Measurements from ENCODE around the gene TMEM215.

TMEM215 gene, protein sequence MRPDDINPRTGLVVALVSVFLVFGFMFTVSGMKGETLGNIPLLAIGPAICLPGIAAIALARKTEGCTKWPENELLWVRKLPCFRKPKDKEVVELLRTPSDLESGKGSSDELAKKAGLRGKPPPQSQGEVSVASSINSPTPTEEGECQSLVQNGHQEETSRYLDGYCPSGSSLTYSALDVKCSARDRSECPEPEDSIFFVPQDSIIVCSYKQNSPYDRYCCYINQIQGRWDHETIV

DNA sequence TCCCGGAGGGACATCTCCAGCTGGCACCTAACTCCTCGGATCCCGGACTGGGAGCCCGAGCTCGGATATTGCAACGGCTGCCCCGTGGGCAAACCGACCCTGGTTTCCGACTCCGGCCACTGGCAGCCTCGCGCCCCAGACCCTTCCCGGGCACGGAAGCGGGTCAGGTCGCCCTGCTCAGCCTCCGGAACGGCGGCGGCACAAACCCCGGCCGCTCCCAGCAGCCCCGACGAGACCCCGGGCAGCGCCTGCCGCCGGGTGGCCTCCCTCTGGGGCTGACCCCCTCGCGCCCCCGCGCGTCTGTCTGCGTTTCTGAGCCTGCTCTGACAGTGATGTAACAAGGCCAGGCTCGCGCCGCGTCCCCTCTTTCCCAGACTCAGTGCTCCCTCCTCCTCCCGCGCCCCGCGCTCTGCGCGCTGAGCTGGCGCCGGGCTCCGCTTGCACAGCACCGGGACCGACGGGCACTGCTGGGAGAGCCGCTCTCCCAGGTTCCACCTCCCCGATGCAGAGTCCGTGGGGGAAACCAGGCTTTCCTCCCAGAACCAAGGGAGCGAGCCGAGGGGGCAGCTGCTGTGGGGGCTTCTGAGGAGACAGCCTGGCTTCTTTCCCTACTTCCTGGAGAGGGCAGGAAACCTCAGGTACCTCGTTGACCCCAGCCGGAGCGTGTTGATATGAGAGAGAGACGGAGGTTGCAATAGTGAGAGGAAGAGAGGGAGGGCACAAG is at the start of gene TMEM215:
Gene TMEM215, plus strand, starts transcription at position 373 of the 724 bp plus-strand sequence. CDS start 644 bp downstream, outside the sequence.
- Histone ChIP-seq H3K9me3 (no peaks in the 10 kb centered on the region), H3K27ac (no peak within 1 kb of the TSS), H3K36me3 (no peaks in the 10 kb centered on the region), H3K4me3 (ENCODE audit: low read depth in 1 of 2, low read length in 1 of 2) (no peak within 1 kb of the TSS), H3K27me3 (peaks cover 88% of the 10 kb centered on the region), H3K4me1 (ENCODE audit: control insufficient read depth in 1 of 2, insufficient read depth in 1 of 2, low read depth in 1 of 2, low read length in 1 of 2) (no peaks in the 10 kb centered on the region)
- no peak for TF ChIP-seq CTCF (IDR thresholded peaks at IDR 0.05)

- Histone ChIP-seq H3K36me3 (no peaks in the 10 kb centered on the region), H3K27me3 (no peaks in the 10 kb centered on the region)
- TF ChIP-seq CTCF (IDR thresholded peaks at IDR 0.05) = no peak
Observed at GRCh38 chr9:32735476-32735875, 47.9 kb upstream of the TMEM215 start.

DNA sequence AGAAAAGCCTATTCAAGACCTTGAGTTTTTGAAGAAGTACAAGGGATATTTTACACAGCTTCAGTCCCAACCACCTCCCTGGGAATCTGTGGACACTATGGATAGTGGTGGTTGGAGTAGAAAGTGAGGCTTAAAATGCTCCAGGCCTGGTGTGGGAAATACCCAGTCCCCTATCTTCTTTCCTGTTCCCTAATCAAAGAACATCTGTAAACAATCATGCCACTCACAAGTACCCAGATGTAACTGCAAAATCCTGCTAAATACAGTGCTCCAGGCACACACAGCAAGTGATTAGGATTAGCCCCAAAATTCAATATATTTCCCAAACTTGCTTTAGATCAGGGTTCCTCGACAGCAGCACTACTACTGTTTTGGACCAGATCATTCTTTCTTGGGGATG is 46.0 kb upstream of the TMEM215 start:
- Histone ChIP-seq H3K9me3 (no peaks in the 10 kb centered on the region), H3K27me3 (no peaks in the 10 kb centered on the region), H3K4me3 (ENCODE audit: low read depth in 1 of 2, low read length in 1 of 2) (no peak overlapping the region), H3K36me3 (no peaks in the 10 kb centered on the region), H3K27ac (no peak overlapping the region), H3K4me1 (ENCODE audit: control insufficient read depth in 1 of 2, insufficient read depth in 1 of 2, low read depth in 1 of 2, low read length in 1 of 2) (no peaks in the 10 kb centered on the region)
- no peak for TF ChIP-seq CTCF (IDR thresholded peaks at IDR 0.05)

More at GRCh38 chr9:32735476-32735875, 47.9 kb upstream of the TMEM215 start:
- Histone ChIP-seq H3K4me1 (ENCODE audit: control insufficient read depth in 1 of 2, insufficient read depth in 1 of 2, low read depth in 1 of 2, low read length in 1 of 2) (no peaks in the 10 kb centered on the region), H3K4me3 (ENCODE audit: low read depth in 1 of 2, low read length in 1 of 2) (no peak overlapping the region), H3K27ac (no peak overlapping the region), H3K9me3 (no peaks in the 10 kb centered on the region)

- H3K9me3 ChIP-seq = no peaks in the 10 kb centered on the region
- H3K36me3 ChIP-seq = no peaks in the 10 kb centered on the region
- TF ChIP-seq CTCF (IDR thresholded peaks at IDR 0.05) = no peak
- no peaks in the 10 kb centered on the region for H3K27me3 ChIP-seq
- no peak overlapping the region for H3K4me3 ChIP-seq (ENCODE audit: low read depth in 1 of 2, low read length in 1 of 2)
- H3K4me1 ChIP-seq (ENCODE audit: control insufficient read depth in 1 of 2, insufficient read depth in 1 of 2, low read depth in 1 of 2, low read length in 1 of 2) = no peaks in the 10 kb centered on the region
- H3K27ac ChIP-seq = no peak overlapping the region
Observed at GRCh38 chr9:32738501-32739172, 44.7 kb upstream of the TMEM215 start.

DNA sequence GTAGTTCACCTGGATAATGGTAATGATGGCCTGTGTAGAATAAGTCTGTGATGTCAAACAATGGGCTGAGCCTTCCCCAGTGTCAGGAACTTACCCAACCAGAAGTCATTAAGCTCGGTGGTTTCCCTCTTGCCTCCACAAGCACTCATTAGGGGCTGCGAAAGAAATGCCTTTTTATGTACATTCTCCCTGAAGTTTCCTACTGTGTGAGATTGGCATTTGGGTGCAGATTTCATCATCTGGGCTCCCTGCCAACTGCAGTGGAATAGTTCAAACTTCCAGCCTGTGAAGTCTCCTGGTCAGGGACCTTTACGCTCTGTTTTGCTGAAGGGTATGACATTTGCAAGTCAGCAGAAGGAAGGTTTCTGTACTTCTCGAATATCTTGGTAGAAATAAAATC is 41.6 kb upstream of the TMEM215 start:
- Histone ChIP-seq H3K4me1 (ENCODE audit: control insufficient read depth in 1 of 2, insufficient read depth in 1 of 2, low read depth in 1 of 2, low read length in 1 of 2) (no peaks in the 10 kb centered on the region), H3K27me3 (no peaks in the 10 kb centered on the region), H3K36me3 (no peaks in the 10 kb centered on the region), H3K9me3 (no peaks in the 10 kb centered on the region), H3K4me3 (ENCODE audit: low read depth in 1 of 2, low read length in 1 of 2) (no peak overlapping the region), H3K27ac (no peak overlapping the region)
- TF ChIP-seq CTCF (IDR thresholded peaks at IDR 0.05) = no peak

All from neutrophil (primary cell).